H9 (cell line): ENCODE results near the gene LRRC51. TPM values are rescaled to one million over a fixed set of nuclear protein-coding genes. Genes with fewer than 3 reads are reported as not detected.

Experiments used
- DNase-seq: peaks from one replicate; pipeline ENCODE4 v3.0.0-alpha.2; 2017
- H2AFZ ChIP-seq: one replicate; pipeline ENCODE4 v1.6.1; 2013; ENCODE audit warnings: mild to moderate bottlenecking, low read length, control low read depth, moderate library complexity
- H2AK5ac ChIP-seq: 2 replicates; pipeline ENCODE4 v1.6.1; 2013; ENCODE audit warnings: low read length, control low read depth, mixed read lengths; ENCODE audit not compliant: insufficient read length
- H2BK120ac ChIP-seq: one replicate; pipeline ENCODE4 v1.6.1; 2013; ENCODE audit warnings: low read depth, mild to moderate bottlenecking, low read length, control low read depth, inconsistent platforms; ENCODE audit not compliant: poor library complexity, severe bottlenecking
- H2BK12ac ChIP-seq: 2 replicates; pipeline ENCODE4 v1.6.1; 2013; ENCODE audit warnings: low read length, control low read depth, mixed read lengths, low read depth; ENCODE audit not compliant: insufficient read length
- H2BK15ac ChIP-seq: 2 replicates; pipeline ENCODE4 v1.6.1; 2013; ENCODE audit warnings: low read depth, low read length, control low read depth
- H2BK20ac ChIP-seq: one replicate; pipeline ENCODE4 v1.6.1; 2013; ENCODE audit warnings: low read depth, mild to moderate bottlenecking, low read length, control low read depth, inconsistent platforms; ENCODE audit not compliant: poor library complexity, severe bottlenecking
- H2BK5ac ChIP-seq: 2 replicates; pipeline ENCODE4 v1.6.1; 2013; ENCODE audit warnings: low read length, control low read depth, mixed read lengths; ENCODE audit not compliant: insufficient read length
- H3K14ac ChIP-seq: 2 replicates; pipeline ENCODE4 v1.6.1; 2013; ENCODE audit warnings: low read length, control low read depth; ENCODE audit not compliant: insufficient read depth
- H3K18ac ChIP-seq: 2 replicates; pipeline ENCODE4 v1.6.1; 2013; ENCODE audit warnings: low read depth, mild to moderate bottlenecking, mixed read lengths, low read length, control low read depth; ENCODE audit not compliant: insufficient read length
- H3K23ac ChIP-seq: 2 replicates; pipeline ENCODE4 v1.6.1; 2013; ENCODE audit warnings: low read length, control low read depth, mixed read lengths, low read depth; ENCODE audit not compliant: insufficient read length
- H3K23me2 ChIP-seq: 2 replicates; pipeline ENCODE4 v1.6.1; 2013; ENCODE audit warnings: low read depth, mild to moderate bottlenecking, mixed read lengths, low read length, control low read depth; ENCODE audit not compliant: insufficient read length, poor library complexity, severe bottlenecking
- H3K27ac ChIP-seq: 2 replicates; pipeline ENCODE4 v1.5.1; 2013; ENCODE audit warnings: low read length, control low read depth, mixed read lengths, low read depth; ENCODE audit not compliant: insufficient read length
- H3K27me3 ChIP-seq: 2 replicates; pipeline ENCODE4 v1.6.1; 2013; ENCODE audit warnings: low read length, control low read depth, inconsistent platforms; ENCODE audit not compliant: insufficient read depth
- H3K4ac ChIP-seq: 2 replicates; pipeline ENCODE4 v1.6.1; 2013; ENCODE audit warnings: low read depth, mild to moderate bottlenecking, control low read depth, inconsistent platforms, low read length, moderate library complexity
- H3K4me1 ChIP-seq: 2 replicates; pipeline ENCODE4 v1.6.1; 2013; ENCODE audit warnings: low read length, control low read depth, inconsistent platforms; ENCODE audit not compliant: insufficient read depth
- H3K4me2 ChIP-seq: 2 replicates; pipeline ENCODE4 v1.6.1; 2013; ENCODE audit warnings: low read length, control low read depth, mixed read lengths; ENCODE audit not compliant: insufficient read length, insufficient read depth
- H3K56ac ChIP-seq: 2 replicates; pipeline ENCODE4 v1.6.1; 2013; ENCODE audit warnings: low read depth, mild to moderate bottlenecking, mixed read lengths, low read length, control low read depth; ENCODE audit not compliant: insufficient read length
- H3K79me1 ChIP-seq: 2 replicates; pipeline ENCODE4 v1.6.1; 2013; ENCODE audit warnings: low read depth, mild to moderate bottlenecking, moderate library complexity, low read length, control low read depth, inconsistent platforms; ENCODE audit not compliant: insufficient read depth, poor library complexity, severe bottlenecking
- H3K79me2 ChIP-seq: 2 replicates; pipeline ENCODE4 v1.6.1; 2013; ENCODE audit warnings: low read length, control low read depth, inconsistent platforms; ENCODE audit not compliant: insufficient read depth
- H3K9ac ChIP-seq: 2 replicates; pipeline ENCODE4 v1.6.1; 2013; ENCODE audit warnings: low read length, control low read depth, mixed read lengths; ENCODE audit not compliant: insufficient read length; ENCODE audit errors: extremely low read depth
- H3K9me3 ChIP-seq: one replicate; pipeline ENCODE4 v1.6.1; 2013; ENCODE audit warnings: low read depth, low read length, inconsistent platforms; ENCODE audit not compliant: control insufficient read depth
- H3T11ph ChIP-seq: one replicate; pipeline ENCODE4 v1.6.1; 2013; ENCODE audit warnings: mild to moderate bottlenecking, low read length, control low read depth, inconsistent platforms
- H4K20me1 ChIP-seq: one replicate; pipeline ENCODE4 v1.6.1; 2013; ENCODE audit not compliant: control insufficient read depth, insufficient read length, insufficient read depth
- H4K5ac ChIP-seq: 2 replicates; pipeline ENCODE4 v1.6.1; 2013; ENCODE audit warnings: low read depth, mild to moderate bottlenecking, mixed read lengths, low read length, control low read depth; ENCODE audit not compliant: insufficient read length
- H4K8ac ChIP-seq: replicated peaks from 2 replicates; pipeline ENCODE4 v1.6.1; 2013; ENCODE audit warnings: low read length, control low read depth, mixed read lengths, low read depth; ENCODE audit not compliant: insufficient read length
- H4K91ac ChIP-seq: 2 replicates; pipeline ENCODE4 v1.6.1; 2013; ENCODE audit warnings: low read depth, mild to moderate bottlenecking, moderate library complexity, mixed read lengths, low read length, control low read depth; ENCODE audit not compliant: insufficient read length
- H3K27ac Mint-ChIP-seq, 3 experiments: 2 replicates in 2 of 3; 3 replicates in 1 of 3; pipeline ENCODE4 v1.8.0; 2020 to 2021; ENCODE audit warnings: mixed read lengths in 3 of 3, mild to moderate bottlenecking in 1 of 3, moderate library complexity in 1 of 3
- H3K27me3 Mint-ChIP-seq: 2 replicates; pipeline ENCODE4 v1.8.0; 2021; ENCODE audit warnings: low read depth, mild to moderate bottlenecking, moderate library complexity, mixed read lengths
- H3K36me3 Mint-ChIP-seq, 3 experiments: 2 replicates in 2 of 3; 3 replicates in 1 of 3; pipeline ENCODE4 v1.8.0; 2020 to 2021; ENCODE audit warnings: low read depth in 3 of 3, mixed read lengths in 3 of 3; ENCODE audit not compliant: insufficient read depth in 1 of 3
- H3K4me1 Mint-ChIP-seq, 2 experiments: 2 replicates each; pipeline ENCODE4 v1.8.0; 2020; ENCODE audit warnings: mixed read lengths in 2 of 2
- H3K4me3 Mint-ChIP-seq, 2 experiments: 2 replicates in 1 of 2; 3 replicates in 1 of 2; pipeline ENCODE4 v1.8.0; 2020 to 2021; ENCODE audit warnings: mild to moderate bottlenecking in 2 of 2, mixed read lengths in 2 of 2, moderate library complexity in 1 of 2
- H3K9me3 Mint-ChIP-seq, 2 experiments: 2 replicates in 1 of 2; 3 replicates in 1 of 2; pipeline ENCODE4 v1.8.0; 2020; ENCODE audit warnings: mild to moderate bottlenecking in 2 of 2, mixed read lengths in 2 of 2, moderate library complexity in 1 of 2
- WGBS: extraction: QIAGEN DNeasy Blood & Tissue Kit; methylation state at CpG from one replicate; pipeline ENCODE4 v1.1.7; 2013; ENCODE audit warnings: missing lambda C conversion rate, low lambda C conversion rate, mixed read lengths; ENCODE audit not compliant: insufficient read length; ENCODE audit errors: extremely low coverage; 5-methylcytosine and 5-hydroxymethylcytosine counted together
- total RNA-seq: library from RNA; stranded (reverse); gene quantifications from 2 replicates; pipeline ENCODE4 v1.2.1, GENCODE V29; 2021
- TF ChIP-seq, protein P1 (sequence below): fragments of 200-600 bp; sonication (generic); conservative IDR thresholded peaks from 3 replicates; pipeline ENCODE4 v1.8.0; 2021; ENCODE audit warnings: antibody characterized with exemption, mild to moderate bottlenecking

Gene LRRC51
- total RNA-seq, 1 experiment from 2014 or later: 3.1 TPM

GRCh38 chr11:72045849-72046248, 34.8 kb upstream of the LRRC51 start:
- Histone ChIP-seq H4K5ac (no peak overlapping the region), H3K4ac (no peak overlapping the region), H2BK12ac (no peak overlapping the region), H2BK15ac (no peak overlapping the region), H3K23ac (no peak overlapping the region), H2BK120ac (no peak overlapping the region), H4K8ac (no peak overlapping the region), H3K79me2 (no peaks in the 10 kb centered on the region), H3K14ac (no peak overlapping the region), H3K4me1 (no peaks in the 10 kb centered on the region), H3K56ac (no peak overlapping the region), H3K9me3 (no peaks in the 10 kb centered on the region), H4K20me1 (no peaks in the 10 kb centered on the region), H2AFZ (no peak overlapping the region), H4K91ac (no peak overlapping the region), H3K27ac (no peak overlapping the region), H2BK20ac (no peak overlapping the region), H3K23me2 (no peaks in the 10 kb centered on the region), H3K79me1 (peaks cover 2% of the 10 kb centered on the region), H3K9ac (no peak overlapping the region), H2BK5ac (no peak overlapping the region), H3K4me2 (no peak overlapping the region), H3T11ph (no peak overlapping the region), H2AK5ac (no peak overlapping the region), H3K27me3 (no peaks in the 10 kb centered on the region), H3K18ac (no peak overlapping the region)
- Mint-ChIP-seq H3K36me3 (peaks cover 2 to 21% (median 18%) of the 10 kb centered on the region in 3 experiments; a peak in 5 of 7 replicates), H3K9me3 (no peaks in the 10 kb centered on the region), H3K4me3 (no peak overlapping the region; a peak in 1 of 5 replicates), H3K4me1 (peaks cover 27 to 44% of the 10 kb centered on the region in 2 experiments), H3K27ac (peak overlapping the region in 1 of 3 experiments; percentile 63; a peak in 3 of 7 replicates), H3K27me3 (no peaks in the 10 kb centered on the region)
- DNase-seq: no peak
- TF ChIP-seq, protein P1, sequence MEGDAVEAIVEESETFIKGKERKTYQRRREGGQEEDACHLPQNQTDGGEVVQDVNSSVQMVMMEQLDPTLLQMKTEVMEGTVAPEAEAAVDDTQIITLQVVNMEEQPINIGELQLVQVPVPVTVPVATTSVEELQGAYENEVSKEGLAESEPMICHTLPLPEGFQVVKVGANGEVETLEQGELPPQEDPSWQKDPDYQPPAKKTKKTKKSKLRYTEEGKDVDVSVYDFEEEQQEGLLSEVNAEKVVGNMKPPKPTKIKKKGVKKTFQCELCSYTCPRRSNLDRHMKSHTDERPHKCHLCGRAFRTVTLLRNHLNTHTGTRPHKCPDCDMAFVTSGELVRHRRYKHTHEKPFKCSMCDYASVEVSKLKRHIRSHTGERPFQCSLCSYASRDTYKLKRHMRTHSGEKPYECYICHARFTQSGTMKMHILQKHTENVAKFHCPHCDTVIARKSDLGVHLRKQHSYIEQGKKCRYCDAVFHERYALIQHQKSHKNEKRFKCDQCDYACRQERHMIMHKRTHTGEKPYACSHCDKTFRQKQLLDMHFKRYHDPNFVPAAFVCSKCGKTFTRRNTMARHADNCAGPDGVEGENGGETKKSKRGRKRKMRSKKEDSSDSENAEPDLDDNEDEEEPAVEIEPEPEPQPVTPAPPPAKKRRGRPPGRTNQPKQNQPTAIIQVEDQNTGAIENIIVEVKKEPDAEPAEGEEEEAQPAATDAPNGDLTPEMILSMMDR: no peak
- WGBS: no CpG with 5 or more reads among the region's 5 CpGs
